PFSK-1 (cell line): ENCODE data around the gene GMDS.

Experiments
- FOXP2 ChIP-seq: optimal IDR thresholded peaks from 2 replicates; pipeline ENCODE3; 2011; ENCODE audit warnings: borderline replicate concordance, control low read depth, inconsistent platforms; ENCODE audit not compliant: insufficient read depth; ENCODE audit errors: extremely low read length, extremely low read depth
- POLR2AphosphoS5 ChIP-seq: IDR thresholded peaks from 2 replicates; pipeline ENCODE4 v1.6.1; 2012; ENCODE audit warnings: low read depth, mild to moderate bottlenecking, control low read depth, low read length, moderate library complexity
- SIN3A ChIP-seq: IDR thresholded peaks from 2 replicates; pipeline ENCODE4 v1.6.1; 2012; ENCODE audit warnings: mild to moderate bottlenecking, low read length, moderate library complexity, borderline replicate concordance; ENCODE audit not compliant: insufficient read depth
- TAF1 ChIP-seq: IDR thresholded peaks from 2 replicates; pipeline ENCODE4 v1.6.1; 2012; ENCODE audit warnings: low read length, control low read depth, borderline replicate concordance; ENCODE audit not compliant: insufficient read depth
- TF ChIP-seq, protein P1 (sequence below), 2 experiments: IDR thresholded peaks; 2 replicates each; pipeline versions ENCODE4 v1.6.1 to v1.8.0; 2011 to 2012; ENCODE audit warnings: low read depth in 2 of 2, low read length in 2 of 2, control low read depth in 1 of 2, inconsistent platforms in 1 of 2, mild to moderate bottlenecking in 1 of 2, moderate library complexity in 1 of 2; ENCODE audit not compliant: insufficient read depth in 1 of 2

DNA sequence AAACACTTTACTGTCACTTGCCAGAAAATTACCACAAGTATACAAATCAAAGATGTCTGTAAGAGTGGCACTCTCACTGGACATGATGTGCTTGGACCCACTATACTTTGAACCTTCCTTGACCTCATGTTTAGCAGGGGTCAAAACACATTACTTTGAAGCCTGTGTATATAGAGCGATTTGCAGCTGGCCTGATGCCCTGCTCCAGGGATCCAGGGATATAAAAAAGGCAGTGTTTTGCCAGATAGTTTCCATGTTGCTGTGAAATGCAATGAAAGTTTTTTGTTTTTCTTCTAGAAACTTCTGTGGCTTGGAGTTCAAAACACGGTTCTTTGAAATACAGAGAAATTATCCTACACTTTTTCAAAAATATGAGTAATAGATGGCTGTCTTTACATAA, 470.0 kb downstream of the GMDS start:
- TF ChIP-seq, protein P1, sequence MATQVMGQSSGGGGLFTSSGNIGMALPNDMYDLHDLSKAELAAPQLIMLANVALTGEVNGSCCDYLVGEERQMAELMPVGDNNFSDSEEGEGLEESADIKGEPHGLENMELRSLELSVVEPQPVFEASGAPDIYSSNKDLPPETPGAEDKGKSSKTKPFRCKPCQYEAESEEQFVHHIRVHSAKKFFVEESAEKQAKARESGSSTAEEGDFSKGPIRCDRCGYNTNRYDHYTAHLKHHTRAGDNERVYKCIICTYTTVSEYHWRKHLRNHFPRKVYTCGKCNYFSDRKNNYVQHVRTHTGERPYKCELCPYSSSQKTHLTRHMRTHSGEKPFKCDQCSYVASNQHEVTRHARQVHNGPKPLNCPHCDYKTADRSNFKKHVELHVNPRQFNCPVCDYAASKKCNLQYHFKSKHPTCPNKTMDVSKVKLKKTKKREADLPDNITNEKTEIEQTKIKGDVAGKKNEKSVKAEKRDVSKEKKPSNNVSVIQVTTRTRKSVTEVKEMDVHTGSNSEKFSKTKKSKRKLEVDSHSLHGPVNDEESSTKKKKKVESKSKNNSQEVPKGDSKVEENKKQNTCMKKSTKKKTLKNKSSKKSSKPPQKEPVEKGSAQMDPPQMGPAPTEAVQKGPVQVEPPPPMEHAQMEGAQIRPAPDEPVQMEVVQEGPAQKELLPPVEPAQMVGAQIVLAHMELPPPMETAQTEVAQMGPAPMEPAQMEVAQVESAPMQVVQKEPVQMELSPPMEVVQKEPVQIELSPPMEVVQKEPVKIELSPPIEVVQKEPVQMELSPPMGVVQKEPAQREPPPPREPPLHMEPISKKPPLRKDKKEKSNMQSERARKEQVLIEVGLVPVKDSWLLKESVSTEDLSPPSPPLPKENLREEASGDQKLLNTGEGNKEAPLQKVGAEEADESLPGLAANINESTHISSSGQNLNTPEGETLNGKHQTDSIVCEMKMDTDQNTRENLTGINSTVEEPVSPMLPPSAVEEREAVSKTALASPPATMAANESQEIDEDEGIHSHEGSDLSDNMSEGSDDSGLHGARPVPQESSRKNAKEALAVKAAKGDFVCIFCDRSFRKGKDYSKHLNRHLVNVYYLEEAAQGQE (IDR thresholded peaks at IDR 0.05; ENCODE audit: insufficient read depth in 1 of 2, low read depth in 2 of 2, low read length in 2 of 2) = no peak
- no peak for TF ChIP-seq TAF1
- TF ChIP-seq POLR2AphosphoS5 = no peak
- TF ChIP-seq SIN3A = no peak
- TF ChIP-seq FOXP2 = no peak
